Measurements from ENCODE around the gene FKBP15.

GRCh38 chr9:113216406-113216805 lies 4.7 kb downstream of the FKBP15 start:
- TF ChIP-seq POLR2A (IDR thresholded peaks at IDR 0.05) = no peak
- TF ChIP-seq CTCF (IDR thresholded peaks at IDR 0.05) = no peak
- no peak for TF ChIP-seq POLR2AphosphoS5 (IDR thresholded peaks at IDR 0.05)
- TF ChIP-seq EP300 (IDR thresholded peaks at IDR 0.05) = no peak

All from stomach (tissue), 4 donors.